ENCODE measurements around the gene CLC. TPM values are rescaled to one million over a fixed set of nuclear protein-coding genes. Genes with fewer than 3 reads are reported as not detected.

Gene CLC
- total and polyA plus RNA-seq, 4 donors = 0.30 to 4.6 (median 1.1) TPM

DNA sequence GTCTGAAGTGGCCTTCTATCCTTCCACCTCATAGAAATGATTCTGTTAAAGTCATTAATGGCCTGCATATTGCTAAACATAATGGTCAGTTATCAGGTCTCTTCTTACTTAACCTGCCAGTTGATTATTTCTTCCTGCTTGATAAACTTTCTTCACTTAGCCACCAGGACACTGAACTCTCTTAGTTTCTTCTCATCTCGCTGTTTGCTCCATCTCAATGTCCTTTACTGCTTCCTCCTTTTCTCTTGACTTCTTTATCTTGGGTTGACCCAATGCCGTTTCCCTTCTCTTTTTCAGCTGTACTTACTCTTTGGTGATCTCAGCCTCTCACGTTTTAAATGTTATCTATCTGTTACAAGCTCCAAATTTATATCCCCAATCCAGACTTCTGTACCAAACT, 17.1 kb upstream of the CLC start:
- Histone ChIP-seq H3K27ac (ENCODE audit: low read depth in 1 of 2, low read length in 1 of 2) (no peak overlapping the region), H3K4me1 (ENCODE audit: control insufficient read depth in 5 of 5, insufficient read depth in 5 of 5, low read length in 5 of 5) (no peaks in the 10 kb centered on the region), H3K9me3 (ENCODE audit: control insufficient read depth in 4 of 4, insufficient read depth in 3 of 4, low read length in 3 of 4) (no peaks in the 10 kb centered on the region), H3K27me3 (ENCODE audit: control insufficient read depth in 3 of 3, insufficient read depth in 3 of 3, low read length in 2 of 3) (no peaks in the 10 kb centered on the region), H3K9ac (ENCODE audit: insufficient read depth in 1 of 2, low read length in 2 of 2) (no peak overlapping the region), H3K4me3 (no peak overlapping the region), H3K36me3 (ENCODE audit: control insufficient read depth in 4 of 4, insufficient read depth in 4 of 4, low read length in 4 of 4) (no peaks in the 10 kb centered on the region)
- DNase-seq (no peak), ATAC-seq (ENCODE audit: insufficient read depth, low FRiP score) (no peak)
- WGBS, 2 donors = 53 to 64% methylated on average over 3 of the region's 3 CpGs
- TF ChIP-seq, protein P1, sequence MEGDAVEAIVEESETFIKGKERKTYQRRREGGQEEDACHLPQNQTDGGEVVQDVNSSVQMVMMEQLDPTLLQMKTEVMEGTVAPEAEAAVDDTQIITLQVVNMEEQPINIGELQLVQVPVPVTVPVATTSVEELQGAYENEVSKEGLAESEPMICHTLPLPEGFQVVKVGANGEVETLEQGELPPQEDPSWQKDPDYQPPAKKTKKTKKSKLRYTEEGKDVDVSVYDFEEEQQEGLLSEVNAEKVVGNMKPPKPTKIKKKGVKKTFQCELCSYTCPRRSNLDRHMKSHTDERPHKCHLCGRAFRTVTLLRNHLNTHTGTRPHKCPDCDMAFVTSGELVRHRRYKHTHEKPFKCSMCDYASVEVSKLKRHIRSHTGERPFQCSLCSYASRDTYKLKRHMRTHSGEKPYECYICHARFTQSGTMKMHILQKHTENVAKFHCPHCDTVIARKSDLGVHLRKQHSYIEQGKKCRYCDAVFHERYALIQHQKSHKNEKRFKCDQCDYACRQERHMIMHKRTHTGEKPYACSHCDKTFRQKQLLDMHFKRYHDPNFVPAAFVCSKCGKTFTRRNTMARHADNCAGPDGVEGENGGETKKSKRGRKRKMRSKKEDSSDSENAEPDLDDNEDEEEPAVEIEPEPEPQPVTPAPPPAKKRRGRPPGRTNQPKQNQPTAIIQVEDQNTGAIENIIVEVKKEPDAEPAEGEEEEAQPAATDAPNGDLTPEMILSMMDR (IDR thresholded peaks at IDR 0.05; ENCODE audit: control extremely low read depth, extremely low read depth) = no peak

DNA sequence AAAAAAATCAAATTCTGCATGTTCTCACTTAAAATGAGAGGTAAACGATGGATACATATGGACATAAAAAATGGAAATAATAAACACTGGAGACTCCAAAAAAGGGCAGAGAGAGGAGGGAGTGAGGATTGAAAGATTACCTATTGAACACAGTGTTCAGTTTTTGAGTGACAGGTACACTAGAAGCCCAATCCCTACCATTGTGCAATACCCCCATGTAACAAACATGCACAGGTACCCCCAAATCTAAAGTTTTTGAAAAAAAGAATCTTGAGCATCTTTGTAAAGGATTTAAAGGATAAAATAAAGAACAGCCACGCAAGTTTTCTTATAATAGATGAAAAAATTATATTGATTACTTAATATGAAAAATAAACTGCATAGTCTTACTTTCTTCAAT, 16.7 kb upstream of the CLC start:
- no peak for ATAC-seq (ENCODE audit: insufficient read depth, low FRiP score)
- TF ChIP-seq, protein P1 (IDR thresholded peaks at IDR 0.05; ENCODE audit: control extremely low read depth, extremely low read depth) = no peak
- no peaks in the 10 kb centered on the region for H3K9me3 ChIP-seq (ENCODE audit: control insufficient read depth in 4 of 4, insufficient read depth in 3 of 4, low read length in 3 of 4)
- no peak overlapping the region for H3K4me3 ChIP-seq
- no peaks in the 10 kb centered on the region for H3K4me1 ChIP-seq (ENCODE audit: control insufficient read depth in 5 of 5, insufficient read depth in 5 of 5, low read length in 5 of 5)
- WGBS, 2 donors = 76 to 80% methylated on average over 2 of the region's 2 CpGs
- no peak overlapping the region for H3K9ac ChIP-seq (ENCODE audit: insufficient read depth in 1 of 2, low read length in 2 of 2)
- no peaks in the 10 kb centered on the region for H3K36me3 ChIP-seq (ENCODE audit: control insufficient read depth in 4 of 4, insufficient read depth in 4 of 4, low read length in 4 of 4)
- DNase-seq = no peak
- H3K27ac ChIP-seq (ENCODE audit: low read depth in 1 of 2, low read length in 1 of 2) = no peak overlapping the region
- no peaks in the 10 kb centered on the region for H3K27me3 ChIP-seq (ENCODE audit: control insufficient read depth in 3 of 3, insufficient read depth in 3 of 3, low read length in 2 of 3)

DNA sequence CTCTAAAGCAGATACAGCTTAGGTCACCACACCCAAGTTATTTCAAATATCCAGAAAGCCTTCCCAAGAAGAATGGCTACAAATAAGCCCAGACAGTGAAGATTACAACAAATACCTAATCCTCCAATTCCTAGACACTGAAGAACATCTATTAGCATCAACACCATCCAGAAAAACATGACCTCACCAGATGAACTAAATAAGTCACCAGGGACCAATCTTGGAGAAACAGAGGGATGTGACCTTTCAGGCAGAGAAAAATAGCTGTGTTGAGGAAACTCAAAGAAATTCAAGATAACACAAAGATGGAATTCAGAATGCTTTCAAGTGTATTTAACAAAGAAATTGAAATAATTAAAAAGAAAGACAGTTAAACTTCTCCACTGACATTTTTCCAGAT, 15.0 kb upstream of the CLC start:
- Histone ChIP-seq H3K4me1 (ENCODE audit: control insufficient read depth in 5 of 5, insufficient read depth in 5 of 5, low read length in 5 of 5) (no peaks in the 10 kb centered on the region), H3K36me3 (ENCODE audit: control insufficient read depth in 4 of 4, insufficient read depth in 4 of 4, low read length in 4 of 4) (no peaks in the 10 kb centered on the region), H3K9ac (ENCODE audit: insufficient read depth in 1 of 2, low read length in 2 of 2) (no peak overlapping the region), H3K4me3 (no peak overlapping the region), H3K9me3 (ENCODE audit: control insufficient read depth in 4 of 4, insufficient read depth in 3 of 4, low read length in 3 of 4) (no peaks in the 10 kb centered on the region), H3K27me3 (ENCODE audit: control insufficient read depth in 3 of 3, insufficient read depth in 3 of 3, low read length in 2 of 3) (no peaks in the 10 kb centered on the region), H3K27ac (ENCODE audit: low read depth in 1 of 2, low read length in 1 of 2) (no peak overlapping the region)
- DNase-seq (no peak), ATAC-seq (ENCODE audit: insufficient read depth, low FRiP score) (no peak)
- TF ChIP-seq, protein P1 (IDR thresholded peaks at IDR 0.05; ENCODE audit: control extremely low read depth, extremely low read depth) = no peak

DNA sequence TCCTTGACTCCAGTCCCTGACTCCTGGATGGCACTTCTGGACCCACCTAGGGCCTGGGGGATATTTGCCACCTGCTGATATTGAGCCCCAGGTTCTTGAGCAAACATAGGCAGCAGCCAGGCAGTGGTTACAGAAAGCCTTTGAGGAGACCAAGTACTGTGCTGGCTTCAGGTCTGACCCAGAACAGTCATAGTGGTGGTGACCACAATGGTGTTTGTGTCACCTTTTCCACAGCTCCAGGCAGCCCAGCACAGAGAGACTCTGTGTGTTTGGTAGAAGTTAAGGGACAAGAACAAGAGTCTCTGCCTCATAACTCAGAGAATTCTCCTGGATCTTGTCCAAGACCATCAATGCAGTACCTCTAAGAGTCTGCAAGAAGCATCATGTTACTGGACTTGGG, 14.6 kb upstream of the CLC start:
- no peaks in the 10 kb centered on the region for H3K36me3 ChIP-seq (ENCODE audit: control insufficient read depth in 4 of 4, insufficient read depth in 4 of 4, low read length in 4 of 4)
- H3K9ac ChIP-seq (ENCODE audit: insufficient read depth in 1 of 2, low read length in 2 of 2) = no peak overlapping the region
- DNase-seq (no peak), ATAC-seq (ENCODE audit: insufficient read depth, low FRiP score) (no peak)
- no peak overlapping the region for H3K27ac ChIP-seq (ENCODE audit: low read depth in 1 of 2, low read length in 1 of 2)
- H3K27me3 ChIP-seq (ENCODE audit: control insufficient read depth in 3 of 3, insufficient read depth in 3 of 3, low read length in 2 of 3) = no peaks in the 10 kb centered on the region
- no peak overlapping the region for H3K4me3 ChIP-seq
- TF ChIP-seq, protein P1 (IDR thresholded peaks at IDR 0.05; ENCODE audit: control extremely low read depth, extremely low read depth) = no peak
- no peaks in the 10 kb centered on the region for H3K9me3 ChIP-seq (ENCODE audit: control insufficient read depth in 4 of 4, insufficient read depth in 3 of 4, low read length in 3 of 4)
- no peaks in the 10 kb centered on the region for H3K4me1 ChIP-seq (ENCODE audit: control insufficient read depth in 5 of 5, insufficient read depth in 5 of 5, low read length in 5 of 5)

Data from lung (tissue), 12 donors.